SU-DHL-6 (cell line): ENCODE results near the gene CHST13.

Source experiments
- CTCF ChIP-seq: fragments of 200-600 bp; sonication (generic); IDR thresholded peaks from one replicate; pipeline ENCODE4 v1.5.1; 2017; ENCODE audit warnings: antibody characterized with exemption, mild to moderate bottlenecking, low read length, moderate library complexity; ENCODE audit not compliant: insufficient read depth, poor library complexity, severe bottlenecking
- EZH2phosphoT487 ChIP-seq: fragments of 200-600 bp; sonication (generic), shearing (Covaris generic); conservative IDR thresholded peaks from 2 replicates; pipeline ENCODE4 v1.6.1; 2018; ENCODE audit warnings: mild to moderate bottlenecking, antibody characterized with exemption, low read length, moderate library complexity, mixed read lengths

- TF ChIP-seq CTCF, result no peak
- no peak for TF ChIP-seq EZH2phosphoT487
Observed at GRCh38 chr3:126510308-126510910, 13.5 kb upstream of the CHST13 start.
